Measurements from ENCODE around the gene TCEAL2.
"Not testable (repeated sequence)": the region's sequence is repeated elsewhere in the genome, so short reads cannot be mapped to it uniquely, and the experiment has no call there.

TCEAL2 gene

DNA sequence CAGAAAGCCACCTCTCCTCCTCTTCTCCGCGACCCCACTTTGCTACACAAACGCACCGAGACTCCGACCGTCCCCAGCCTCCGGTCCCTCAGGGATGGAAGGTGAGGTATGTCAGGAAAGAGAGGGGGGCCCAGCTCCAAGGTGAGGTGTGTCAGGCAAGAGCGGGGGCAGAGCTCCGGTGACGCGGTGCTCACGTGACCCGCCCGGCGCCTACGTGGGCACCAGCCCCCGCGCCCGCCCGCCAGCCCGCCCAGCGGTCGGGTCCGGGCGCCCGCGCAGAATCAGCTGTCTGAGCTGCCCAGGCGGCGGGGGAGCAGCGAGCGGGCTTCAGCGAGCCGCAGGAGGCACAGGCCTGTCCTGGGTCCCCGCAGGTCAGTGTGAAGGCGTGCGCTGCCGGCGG, at the start of gene TCEAL2:
TCEAL2 (plus strand) TSS at position 244 of the 400 bp plus-strand sequence. CDS start 1,152 bp downstream, outside the sequence.
- DNase-seq: not testable (repeated sequence)

DNA sequence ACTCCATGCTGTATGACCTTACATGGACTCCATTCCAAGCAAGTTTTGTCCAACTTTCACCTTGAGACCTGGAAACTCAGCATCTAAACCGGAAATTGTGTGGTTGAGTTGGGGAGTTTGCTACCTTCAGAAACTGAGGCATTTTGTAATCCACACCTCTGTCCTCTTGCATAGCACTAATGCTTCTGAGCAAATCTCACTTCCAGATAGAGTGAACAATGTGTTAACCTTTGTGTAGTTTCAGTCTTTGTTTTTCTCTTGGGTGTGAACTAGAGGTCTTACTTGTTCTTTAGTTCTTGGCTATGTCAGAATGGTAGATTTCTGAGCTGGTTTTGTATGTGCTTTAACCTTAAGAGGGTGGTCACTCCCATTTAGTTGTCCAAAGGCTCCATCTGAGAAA, 48.1 kb upstream of the TCEAL2 start:
- DNase-seq: no peak

DNA sequence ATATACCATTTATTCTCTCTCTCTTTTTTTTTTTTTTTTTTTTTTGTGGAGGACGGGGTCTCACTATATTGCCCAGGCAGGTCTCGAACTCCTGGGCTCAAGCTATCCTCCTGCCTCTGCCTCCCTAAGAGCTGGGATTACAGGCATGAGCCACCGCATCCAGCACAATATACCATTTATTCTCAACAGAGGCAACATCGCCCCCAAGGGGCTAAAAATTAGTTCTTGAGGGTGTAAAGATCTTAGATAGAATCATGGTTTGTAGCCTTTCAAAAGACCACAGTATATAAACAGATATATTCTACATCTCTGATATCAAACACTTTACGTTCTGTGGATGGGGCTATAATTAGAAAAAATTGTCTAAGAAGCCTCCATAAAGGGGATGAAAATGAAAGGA, 39.8 kb upstream of the TCEAL2 start:
- peak; percentile 2 for DNase-seq

DNA sequence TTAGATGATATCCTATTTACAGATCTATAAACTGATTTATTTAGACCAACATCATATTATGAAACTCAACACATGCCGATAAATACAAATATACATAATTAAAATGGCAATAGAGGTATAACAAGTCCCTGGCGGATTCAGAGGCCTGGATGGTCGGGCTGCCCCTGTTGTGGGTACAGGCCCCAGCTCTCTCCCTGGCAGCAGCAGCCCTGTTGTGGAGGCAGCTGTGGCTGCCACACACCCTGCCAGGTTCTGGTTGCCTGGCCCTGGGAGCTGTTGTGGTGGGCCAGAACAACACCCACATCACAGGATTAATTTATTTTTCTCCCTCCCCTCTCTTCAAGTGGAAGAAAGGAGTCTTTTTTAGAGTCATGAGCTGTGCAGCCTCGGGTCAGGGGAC, 12.1 kb upstream of the TCEAL2 start:
- no peak for DNase-seq

DNA sequence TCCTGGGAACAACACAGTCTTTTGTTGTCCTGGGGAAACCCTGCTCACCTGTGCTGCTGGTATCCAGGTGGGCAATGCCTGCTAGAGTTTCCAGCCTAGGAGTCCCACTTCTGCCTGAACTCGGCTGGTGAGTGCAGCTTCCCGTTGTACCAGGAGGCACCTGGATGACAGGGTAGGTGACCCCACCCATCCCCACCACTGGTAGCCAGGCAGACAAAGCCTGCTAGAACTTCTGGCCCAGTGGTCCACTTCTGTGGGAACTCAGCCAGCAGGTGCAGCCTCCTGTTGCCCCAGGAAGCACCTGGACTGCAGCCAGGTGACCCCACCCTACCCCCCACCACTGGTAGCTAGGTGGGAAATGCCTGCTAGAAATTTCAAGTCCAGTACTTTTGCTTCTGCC, 9.7 kb upstream of the TCEAL2 start:
- no peak for DNase-seq

DNA sequence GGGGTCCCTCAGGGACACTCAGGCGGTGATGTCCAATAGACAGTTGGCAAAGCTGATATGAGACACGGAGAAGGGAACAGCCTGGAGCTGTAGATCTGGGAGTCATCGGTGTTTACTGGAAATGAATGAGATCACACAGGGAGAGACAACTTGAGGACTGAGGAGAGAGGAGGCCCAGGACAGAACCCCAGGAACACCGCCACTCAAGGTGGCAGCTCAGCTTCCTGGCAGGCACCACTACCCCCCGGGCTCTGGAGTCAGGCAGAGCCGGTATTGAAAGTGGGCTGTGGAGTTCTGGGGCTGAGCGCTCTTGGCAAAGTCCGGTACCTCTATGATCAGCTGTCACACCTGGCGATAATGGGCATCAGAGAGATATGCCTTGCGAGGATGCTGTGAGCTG, 465 bp upstream of the TCEAL2 start:
- not testable (repeated sequence) for DNase-seq

DNA sequence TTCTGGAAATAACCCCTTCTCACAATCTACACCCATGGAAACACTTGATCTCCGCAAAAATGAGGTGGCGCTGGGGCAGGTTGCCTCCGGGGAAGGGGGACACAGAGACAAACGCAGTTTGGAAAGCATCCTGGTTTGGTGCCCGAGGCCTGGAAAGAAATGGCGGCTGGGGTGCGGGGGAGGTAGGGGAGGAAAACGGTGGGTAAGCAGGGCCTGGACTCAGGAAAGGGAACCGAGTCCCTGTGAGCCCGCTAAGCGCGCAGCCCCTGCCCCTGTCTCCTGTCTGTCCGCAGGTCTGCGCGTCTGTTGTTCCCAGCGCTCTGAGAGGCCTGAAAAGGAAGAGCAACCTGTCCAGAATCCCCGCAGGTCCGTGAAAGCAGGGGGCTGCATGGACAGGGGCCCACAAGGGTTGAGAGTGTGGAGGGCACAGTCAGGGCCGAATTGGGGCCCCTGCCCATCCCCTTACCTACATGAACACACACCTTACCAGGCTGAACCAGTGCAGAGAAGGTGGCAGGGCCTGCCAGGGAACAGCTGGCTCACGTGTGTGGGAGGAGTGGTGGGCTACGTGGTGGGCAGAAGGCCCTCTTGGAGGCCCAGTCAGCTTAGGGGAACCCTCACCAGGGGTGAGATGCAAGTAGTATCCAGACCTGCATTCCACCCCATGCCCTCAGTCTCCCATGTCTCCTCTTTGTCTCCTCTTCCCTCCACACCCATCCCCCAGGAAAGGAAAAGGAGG, 770 bp downstream of the TCEAL2 start:
- not testable (repeated sequence) for DNase-seq

DNA sequence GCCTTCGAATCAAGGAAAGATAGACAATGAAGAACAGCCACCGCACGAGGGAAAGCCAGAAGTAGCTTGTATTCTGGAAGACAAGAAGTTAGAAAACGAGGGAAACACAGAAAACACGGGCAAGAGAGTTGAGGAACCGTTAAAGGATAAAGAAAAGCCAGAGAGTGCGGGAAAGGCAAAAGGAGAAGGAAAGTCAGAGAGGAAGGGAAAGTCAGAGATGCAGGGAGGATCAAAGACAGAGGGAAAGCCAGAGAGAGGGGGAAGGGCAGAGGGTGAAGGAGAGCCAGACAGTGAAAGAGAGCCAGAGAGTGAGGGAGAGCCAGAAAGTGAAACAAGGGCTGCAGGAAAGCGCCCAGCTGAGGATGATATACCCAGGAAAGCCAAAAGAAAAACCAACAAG, 1.4 kb downstream of the TCEAL2 start:
- DNase-seq: no peak

DNA sequence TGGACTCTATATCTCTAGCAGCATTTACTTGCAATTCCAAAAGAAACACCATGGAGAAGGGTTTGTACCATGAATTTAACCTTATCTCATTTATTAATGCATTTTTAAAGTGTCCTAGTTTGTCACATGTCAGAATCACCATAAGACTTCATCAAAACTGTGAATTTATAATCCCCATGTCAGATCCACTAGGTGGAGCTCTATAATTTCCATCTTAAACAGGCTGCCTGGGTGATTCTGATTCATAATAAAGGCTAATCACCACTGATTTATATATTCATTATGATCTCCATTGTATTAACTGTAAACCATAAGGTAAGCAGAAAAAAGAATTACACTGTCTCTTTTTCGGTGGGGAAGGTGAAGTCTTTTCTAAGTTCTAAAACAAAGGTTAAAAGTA, 4.0 kb downstream of the TCEAL2 start:
- no peak for DNase-seq

DNA sequence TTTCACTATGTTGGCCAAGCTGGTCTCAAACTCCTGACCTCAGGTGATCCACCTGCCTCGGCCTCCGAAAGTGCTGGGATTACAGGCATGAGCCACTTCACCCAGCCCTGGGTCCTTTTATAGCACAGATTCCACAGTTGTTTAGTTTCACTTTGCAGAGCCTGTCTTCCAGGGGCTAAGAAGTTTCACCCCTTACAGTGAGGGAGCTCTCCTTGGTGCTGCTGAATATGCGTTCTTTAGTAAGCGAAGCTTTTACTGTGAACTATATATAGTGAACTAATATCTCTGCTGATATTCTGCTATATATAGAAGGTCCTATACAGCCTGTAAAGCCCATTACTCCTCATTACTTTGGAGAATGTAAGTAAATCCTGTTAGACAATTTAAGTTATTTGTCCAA, 12.6 kb downstream of the TCEAL2 start:
- no peak for DNase-seq

DNA sequence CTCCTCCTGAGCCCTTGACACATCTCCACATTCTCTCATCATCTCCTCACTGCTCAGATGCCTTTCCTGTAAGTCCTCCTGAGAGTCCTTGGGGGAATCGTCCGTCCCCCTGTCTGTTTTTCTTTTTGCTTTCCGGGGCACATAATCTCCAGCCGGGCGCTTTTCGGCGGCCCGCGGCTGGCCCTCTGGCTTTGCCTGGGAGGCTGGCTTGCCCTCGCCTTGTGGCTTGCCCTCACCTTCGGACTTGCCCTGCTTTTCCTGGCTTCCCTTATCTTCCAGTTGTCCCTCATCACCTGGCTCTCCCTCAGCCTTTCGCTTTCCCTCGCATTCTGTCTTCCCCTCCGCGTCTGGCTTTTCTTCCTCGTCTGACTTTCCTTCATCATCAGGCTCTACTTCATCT, 15.4 kb downstream of the TCEAL2 start:
- DNase-seq: not testable (repeated sequence)

DNA sequence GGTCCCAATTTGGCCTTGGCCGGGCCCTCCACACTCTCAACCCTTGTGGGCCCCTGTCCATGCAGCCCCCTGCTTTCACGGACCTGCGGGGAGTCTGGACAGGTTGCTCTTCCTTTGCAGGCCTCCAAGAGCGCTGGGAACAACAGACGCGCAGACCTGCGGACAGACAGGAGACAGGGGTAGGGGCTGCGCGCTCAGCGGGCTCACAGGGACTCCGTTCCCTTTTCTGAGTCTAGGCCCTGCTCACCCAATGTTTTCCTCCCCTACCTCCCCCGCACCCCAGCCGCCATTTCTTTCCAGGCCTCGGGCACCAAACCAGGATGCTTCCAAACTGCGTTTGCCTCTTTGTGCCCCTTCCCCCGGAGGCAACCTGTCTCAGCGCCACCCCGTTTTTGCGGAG, 16.2 kb downstream of the TCEAL2 start:
- not testable (repeated sequence) for DNase-seq

DNA sequence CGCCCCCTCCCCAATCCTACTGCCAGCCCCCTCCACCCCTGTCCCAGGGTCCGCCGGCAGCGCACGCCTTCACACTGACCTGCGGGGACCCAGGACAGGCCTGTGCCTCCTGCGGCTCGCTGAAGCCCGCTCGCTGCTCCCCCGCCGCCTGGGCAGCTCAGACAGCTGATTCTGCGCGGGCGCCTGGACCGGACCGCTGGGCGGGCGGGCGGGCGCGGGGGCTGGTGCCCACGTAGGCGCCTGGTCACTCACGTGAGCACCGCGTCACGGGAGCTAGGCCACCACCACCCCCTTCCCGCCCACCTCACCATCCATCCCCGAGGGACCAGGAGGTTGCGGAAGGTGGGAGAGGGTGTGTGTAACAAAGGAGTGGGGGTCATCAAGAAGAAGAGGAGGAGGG, 16.8 kb downstream of the TCEAL2 start, which contains the start of gene TCEAL6:
TCEAL6 (minus strand) TSS at position 208 of the 400 bp plus-strand sequence.
- not testable (repeated sequence) for DNase-seq

DNA sequence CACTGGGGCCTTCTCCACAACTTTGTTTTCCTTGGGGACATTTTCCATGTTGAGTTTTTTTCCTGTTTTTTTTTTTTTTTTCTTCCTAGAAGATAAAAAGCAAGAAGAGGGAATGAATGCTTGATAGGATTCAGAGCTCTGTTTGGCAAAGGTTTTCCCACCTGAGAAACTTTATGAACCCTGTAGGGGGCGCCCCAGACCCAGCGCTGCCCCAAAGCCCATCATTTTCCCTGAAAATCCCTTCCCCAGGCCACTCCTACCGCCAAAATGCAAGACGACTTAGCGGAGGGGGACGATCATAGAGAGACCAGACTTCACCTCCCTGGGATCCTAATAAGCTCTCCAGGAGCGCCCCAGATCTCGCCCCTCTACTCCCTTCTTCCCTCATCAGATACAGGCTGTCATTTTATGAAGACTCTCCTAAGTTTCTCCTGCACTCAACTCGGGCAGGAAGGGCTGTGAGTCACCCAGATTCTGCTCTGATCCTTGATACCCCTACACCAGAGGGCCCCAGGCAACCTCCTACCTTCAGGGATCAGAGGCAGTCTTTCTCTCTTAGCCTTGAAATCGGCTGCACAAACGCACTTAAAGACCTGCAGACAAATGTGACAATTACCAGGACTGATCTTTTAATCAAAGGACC, 28.9 kb downstream of the TCEAL2 start:
- no peak for DNase-seq

DNA sequence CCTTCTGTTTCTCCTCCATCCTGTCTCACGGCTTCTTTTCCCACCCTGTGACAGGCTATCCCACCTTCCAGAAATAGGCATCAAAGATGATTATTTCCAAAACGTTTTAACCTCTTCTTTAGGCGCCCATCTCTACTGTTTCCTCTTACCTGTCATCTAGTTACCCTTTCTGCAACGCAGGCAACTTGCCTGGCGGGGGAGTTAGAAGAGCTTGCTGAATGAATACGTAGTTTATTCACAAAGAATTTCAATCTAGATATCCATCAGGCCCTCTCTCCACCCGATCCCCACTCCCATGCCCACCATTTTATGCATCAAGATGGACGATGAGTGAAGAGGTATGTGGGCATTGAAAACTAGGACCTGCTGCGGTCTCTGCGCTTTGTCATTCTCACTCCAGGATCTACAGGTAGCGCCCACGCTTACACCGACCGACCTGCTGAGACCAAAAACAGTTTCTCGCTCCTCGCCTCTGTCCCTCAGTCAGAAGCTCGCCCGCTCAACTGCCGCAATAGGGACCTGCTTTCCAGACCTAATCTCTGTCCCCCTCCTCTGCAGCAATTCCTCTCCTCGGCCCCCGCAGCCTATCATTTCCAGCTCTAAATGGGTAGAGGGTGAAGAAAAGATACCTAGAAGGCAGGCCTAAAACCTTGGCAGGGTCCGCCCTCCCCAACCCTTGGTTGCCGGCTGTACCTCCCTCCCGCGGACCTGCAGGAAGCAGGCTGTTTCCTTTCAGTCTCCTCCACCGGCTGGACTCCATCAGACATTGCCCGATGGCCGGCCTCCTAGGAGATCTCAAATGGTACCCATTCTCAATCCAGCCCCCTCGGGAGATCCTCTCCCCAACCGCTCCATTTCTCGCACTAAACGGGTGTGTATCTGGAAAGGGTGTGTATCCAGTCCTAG, 29.7 kb downstream of the TCEAL2 start:
- DNase-seq: no peak

DNA sequence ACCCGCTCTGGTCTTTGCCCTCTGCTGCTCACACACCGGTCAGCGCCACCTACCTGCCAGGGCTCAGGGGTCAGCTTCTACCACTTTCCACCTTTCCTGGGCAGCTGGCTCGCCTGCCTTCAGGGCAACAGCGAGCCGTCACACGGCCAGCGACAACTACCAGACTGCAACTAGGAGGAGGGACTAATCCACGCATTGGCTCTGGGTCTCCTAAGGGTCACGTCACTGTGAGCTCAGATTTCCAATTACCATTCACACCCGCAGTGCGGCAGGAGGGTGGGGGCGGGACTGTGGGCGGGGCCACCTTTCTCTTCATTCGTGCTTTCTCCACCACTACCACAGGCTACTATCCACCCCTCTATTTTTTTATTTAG, 30.3 kb downstream of the TCEAL2 start, which contains the start of gene BEX5:
BEX5 (minus strand) TSS at position 172 of the 374 bp plus-strand sequence. CDS start 1,712 bp downstream, outside the sequence.
- peak; percentile 44 for DNase-seq
